HG03432 (cell line): ENCODE data around the gene SP100.

ENCODE experiments used
- ATAC-seq: cut with Tn5 transposase; IDR thresholded peaks from one replicate; pipeline ENCODE4 v1.9.1; 2021; ENCODE audit warnings: mild to moderate bottlenecking, moderate library complexity; ENCODE audit not compliant: unreplicated experiment

The SP100 gene

GRCh38 chr2:230525682-230526081 is 109.7 kb downstream of the SP100 start:
- no peak for ATAC-seq

DNA sequence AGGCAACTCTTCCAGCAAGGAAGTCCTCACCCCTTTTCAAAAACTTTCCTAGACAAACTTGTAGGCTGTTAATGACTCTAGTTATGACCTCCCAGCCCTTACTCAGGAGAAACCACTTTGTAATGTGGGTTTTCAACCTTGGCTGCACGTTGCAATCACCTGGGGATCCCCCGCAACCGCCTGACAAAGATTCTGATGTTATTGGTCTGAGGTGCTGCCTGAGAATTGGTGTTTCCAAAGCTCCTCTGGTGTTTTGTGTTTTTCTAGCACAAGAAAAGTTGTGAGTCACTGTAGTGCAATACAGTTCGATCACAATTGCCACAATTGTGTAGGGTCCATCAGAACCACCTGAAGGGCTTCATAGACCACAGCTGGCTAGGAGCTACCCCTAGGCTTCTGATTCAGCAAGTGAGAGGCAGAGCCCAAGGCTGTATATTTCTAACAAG is 121.6 kb downstream of the SP100 start:
- peak; percentile 83 for ATAC-seq

GRCh38 chr2:230540332-230540731 is 124.3 kb downstream of the SP100 start:
- ATAC-seq, result no peak

- ATAC-seq, result peak; percentile 79
These were observed 126.0 kb downstream of the SP100 start for GRCh38 chr2:230541934-230542380.

DNA sequence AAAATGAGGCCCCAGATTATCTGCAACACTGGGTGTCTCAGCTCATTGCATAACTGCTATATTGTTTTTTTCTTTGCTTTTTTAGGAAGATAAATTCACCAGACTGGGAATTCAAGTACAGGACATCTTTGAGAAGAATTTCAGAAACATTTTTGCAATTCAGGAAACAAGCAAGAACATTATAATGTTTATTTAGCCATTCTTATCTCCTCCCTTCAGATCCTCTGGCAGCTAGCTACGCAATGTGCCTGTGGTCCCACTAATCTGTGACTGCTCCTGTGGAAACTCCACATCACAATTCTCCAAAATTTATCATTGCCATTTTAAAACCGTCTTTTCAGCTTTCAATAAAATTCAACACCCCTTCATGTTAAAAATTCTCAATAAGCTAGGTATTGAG is 126.8 kb downstream of the SP100 start:
- ATAC-seq, result no peak

GRCh38 chr2:230552181-230552580 is 136.2 kb downstream of the SP100 start:
- ATAC-seq, result no peak

DNA sequence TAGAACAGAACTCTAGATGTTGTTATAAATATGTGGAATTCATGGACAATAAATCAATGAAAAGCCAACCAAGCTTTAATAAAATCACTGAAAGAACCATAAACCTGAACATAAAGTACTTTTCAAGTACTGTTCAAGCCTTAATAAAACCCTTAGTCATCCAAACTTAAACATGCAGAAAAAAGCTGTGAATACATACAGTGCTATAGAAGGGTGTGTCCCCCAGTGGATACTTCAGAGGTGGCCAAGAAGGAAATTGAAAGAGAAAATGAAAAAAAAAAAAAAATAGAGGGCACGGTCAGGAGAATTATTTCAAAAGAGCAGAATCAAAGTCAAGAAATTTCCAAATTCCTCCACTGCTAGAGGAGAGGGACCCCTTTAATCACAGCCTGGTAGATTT is 141.1 kb downstream of the SP100 start:
- ATAC-seq, result no peak

- peak; percentile 67 for ATAC-seq
These were observed 149.1 kb downstream of the SP100 start for GRCh38 chr2:230564805-230565779.

DNA sequence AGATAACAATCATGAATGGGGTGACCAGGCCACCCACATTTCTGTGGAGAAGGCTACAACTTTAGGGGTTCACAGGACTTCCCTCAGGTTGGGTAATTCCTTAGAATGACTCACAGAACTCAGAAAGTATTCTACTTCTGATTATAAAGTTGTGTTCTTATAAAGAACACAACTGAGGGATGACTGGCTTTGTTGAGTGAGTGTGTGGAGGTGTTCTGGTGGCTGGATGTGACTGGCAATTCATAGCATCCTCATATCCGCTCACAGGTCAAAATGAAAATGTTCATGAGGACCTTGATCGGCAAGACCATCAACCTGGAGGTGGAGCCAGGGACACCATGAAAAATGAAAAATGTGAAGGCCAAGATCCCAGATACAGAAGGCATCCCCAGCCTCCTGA is 153.3 kb downstream of the SP100 start:
- ATAC-seq, result no peak

DNA sequence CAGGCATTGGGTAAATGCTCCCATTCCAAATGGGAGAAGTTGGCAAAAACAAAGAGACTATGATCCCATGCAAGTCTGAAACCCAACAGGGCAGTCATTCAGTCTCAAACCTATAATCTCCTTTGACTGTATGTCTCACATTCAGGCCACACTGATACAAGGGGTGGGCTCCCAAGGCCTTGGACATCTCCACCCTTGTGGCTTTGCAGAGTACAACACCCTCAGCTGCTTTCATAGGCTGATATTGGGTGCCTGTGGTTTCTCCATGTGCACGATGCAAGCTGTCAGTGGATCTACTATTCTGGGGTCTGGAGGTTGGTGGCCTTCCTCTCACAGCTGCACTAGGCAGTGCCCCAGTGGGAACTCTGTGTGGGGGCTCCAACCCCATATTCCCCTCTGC is 155.0 kb downstream of the SP100 start:
- no peak for ATAC-seq

GRCh38 chr2:230575642-230576324 is 159.8 kb downstream of the SP100 start:
- no peak for ATAC-seq

DNA sequence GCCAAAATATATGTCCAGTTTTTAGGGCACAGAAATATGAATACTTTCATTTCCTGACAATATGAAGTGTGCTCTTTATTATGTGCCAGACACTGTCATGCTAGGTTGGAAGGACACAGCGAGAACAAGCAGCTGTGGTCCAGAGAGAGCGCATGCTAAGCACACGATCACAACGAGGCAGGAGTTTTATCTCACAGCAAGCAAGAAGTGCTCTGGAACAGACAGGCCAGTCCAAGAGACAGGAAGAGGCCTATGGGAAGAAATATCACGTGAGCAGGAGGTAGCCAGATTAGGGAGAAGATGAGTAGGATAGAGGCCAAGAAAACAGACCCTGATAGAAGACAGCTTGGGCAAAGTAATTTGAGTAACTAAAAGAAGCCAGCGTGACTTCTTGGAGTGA is 161.1 kb downstream of the SP100 start:
- ATAC-seq, result no peak

- ATAC-seq, result peak; percentile 56
These were observed 162.1 kb downstream of the SP100 start for GRCh38 chr2:230578106-230578505.

DNA sequence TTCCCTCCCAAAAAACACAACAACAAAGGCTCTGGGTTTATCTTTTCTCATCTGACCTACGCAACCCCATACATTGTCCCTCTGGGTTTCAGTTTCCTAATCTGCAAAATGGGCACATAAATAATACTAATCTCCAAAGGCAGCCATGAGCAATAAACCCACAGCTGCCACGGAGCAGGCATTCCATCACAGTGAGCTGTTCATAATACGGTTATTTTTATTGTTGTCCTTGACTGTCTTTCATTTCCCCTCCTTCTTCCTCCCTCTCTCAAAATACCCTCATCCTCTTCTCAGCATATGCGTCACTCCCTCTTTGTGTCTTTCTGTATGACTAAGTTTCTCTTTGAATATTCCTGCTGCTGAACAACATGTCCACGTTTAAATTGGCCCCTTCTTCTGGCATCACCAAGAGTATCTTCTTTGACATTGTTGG is 166.9 kb downstream of the SP100 start:
- ATAC-seq, result peak; percentile 75

DNA sequence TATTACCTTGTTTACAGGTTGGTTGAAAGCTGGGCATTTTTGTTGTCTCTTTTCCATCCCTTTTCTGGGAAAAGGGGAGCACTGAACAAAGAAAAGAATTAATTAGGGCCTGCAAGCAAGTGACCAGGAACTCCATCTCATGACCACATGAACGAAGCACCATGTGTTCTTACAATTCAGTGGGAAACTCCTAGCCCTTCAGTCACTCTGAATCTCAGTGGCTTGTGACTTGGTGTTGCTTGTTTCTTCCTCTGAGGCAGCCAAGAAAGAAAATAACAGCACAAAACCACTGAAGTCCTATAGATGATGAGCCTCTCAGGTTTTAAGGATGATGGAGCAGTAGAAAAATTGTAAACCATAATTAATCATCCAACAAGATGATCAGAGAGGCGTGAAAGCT is 167.6 kb downstream of the SP100 start:
- ATAC-seq, result peak; percentile 29

- no peak for ATAC-seq
These were observed 170.5 kb downstream of the SP100 start for GRCh38 chr2:230586328-230586982.

- peak; percentile 2 for ATAC-seq
These were observed 173.0 kb downstream of the SP100 start for GRCh38 chr2:230589025-230589424.

- peak; percentile 95 for ATAC-seq
These were observed 173.6 kb downstream of the SP100 start for GRCh38 chr2:230589497-230590015.

DNA sequence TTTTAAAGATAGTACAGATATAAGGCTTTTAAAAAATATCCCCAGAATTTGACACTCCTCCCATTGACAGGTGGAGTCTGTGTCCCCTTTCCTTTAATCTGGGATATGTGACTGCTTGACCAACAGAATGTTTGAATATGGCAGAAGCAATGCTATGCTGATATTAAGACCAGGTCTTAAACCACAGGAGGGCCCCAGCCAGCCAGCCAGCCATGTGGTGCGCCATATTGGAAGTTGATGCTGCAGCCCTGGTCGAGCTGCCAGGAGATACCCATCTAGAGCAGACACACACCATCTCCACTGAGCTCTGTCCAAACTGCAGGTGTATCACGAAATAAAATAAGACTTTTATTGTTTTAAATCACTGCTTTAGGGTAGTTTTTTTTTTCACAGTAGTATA is 174.3 kb downstream of the SP100 start:
- ATAC-seq, result no peak

DNA sequence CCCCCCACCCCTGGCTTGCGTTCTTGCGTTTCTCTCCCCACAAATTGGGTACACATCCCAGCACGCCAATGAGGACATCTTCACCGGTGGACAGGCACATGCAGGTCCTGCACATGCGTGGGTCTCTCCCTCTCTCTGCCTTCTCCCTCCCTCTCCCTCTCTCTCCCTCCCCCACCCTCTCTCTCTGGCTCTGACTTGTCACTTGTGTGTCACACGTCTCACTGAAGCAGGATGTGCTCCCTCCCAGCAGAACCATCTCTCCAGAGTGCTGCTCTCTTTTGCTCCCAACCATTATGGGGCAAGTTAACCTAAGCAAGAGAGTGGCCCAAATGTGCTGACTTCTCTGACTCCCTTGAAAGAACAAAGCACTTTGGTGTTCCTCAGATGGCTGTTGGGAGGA is 175.8 kb downstream of the SP100 start:
- ATAC-seq, result no peak

DNA sequence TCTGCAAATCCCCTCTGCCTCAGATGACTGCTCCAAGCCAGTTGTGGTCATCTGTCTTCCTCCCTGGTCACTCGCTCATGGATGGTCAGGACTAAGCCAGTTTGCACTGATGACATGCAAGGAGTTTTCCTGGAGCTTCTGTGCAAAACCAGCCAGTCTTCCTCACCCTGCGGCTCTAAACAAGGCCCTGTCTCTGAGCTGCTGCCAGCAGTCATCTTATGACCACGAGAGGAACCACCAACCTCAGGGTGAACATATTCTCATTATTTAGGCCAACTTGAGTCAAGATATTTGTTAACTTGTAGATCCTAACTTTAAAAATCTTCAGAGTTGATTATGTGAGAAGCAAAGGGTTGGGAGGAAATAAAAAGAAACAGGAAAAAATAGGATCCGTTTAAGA is 176.8 kb downstream of the SP100 start:
- ATAC-seq, result no peak
